GM18909 (cell line): ENCODE results near the gene TSHZ2.

ENCODE experiments used
- ATAC-seq: cut with Tn5 transposase; IDR thresholded peaks from one replicate; pipeline ENCODE4 v1.9.1; 2021; ENCODE audit warnings: mild to moderate bottlenecking; ENCODE audit not compliant: unreplicated experiment, poor library complexity

The TSHZ2 gene

DNA sequence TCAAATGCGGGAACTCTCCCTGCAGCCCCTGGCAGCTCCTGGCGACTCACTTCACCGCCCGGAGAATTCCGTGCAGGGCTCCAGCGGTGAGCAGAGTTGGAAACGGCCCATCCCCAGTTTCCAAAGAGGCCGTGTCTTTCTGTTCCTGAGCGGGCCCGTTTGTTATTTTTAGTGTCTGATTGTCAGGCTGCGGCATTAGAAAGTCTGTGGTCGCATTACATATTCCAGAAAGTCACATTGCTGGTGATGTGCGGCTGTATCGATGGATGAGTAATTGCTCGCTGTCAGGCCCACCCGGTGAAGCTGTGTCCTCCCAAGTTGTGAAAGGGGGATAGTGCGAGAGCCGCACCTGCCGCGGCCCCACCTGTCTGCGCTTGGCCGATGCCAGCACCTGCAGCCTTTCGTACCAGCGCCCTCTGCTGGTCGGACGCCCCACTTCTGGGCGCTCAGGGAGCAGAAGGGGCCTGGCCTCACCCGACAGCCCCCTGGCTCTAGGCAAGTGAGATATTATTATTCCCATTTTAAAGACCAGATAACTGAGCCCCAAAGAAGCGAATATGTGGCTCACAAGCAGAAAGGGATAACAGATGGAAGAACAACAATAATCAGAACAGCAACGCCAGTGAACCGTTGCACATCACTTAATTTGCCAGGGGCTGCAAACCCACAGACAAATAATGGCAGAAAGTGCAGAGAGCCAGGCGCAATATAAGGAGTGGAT is 244.9 kb downstream of the TSHZ2 start:
- peak; percentile 77 for ATAC-seq

- ATAC-seq, result no peak
Measured at GRCh38 chr20:53220482-53221307, 248.5 kb downstream of the TSHZ2 start.

- ATAC-seq, result no peak
Measured at GRCh38 chr20:53221731-53222130, 249.6 kb downstream of the TSHZ2 start.

GRCh38 chr20:53222416-53222815 is 250.3 kb downstream of the TSHZ2 start:
- ATAC-seq, result no peak

GRCh38 chr20:53222932-53223331 is 250.8 kb downstream of the TSHZ2 start:
- ATAC-seq, result no peak

DNA sequence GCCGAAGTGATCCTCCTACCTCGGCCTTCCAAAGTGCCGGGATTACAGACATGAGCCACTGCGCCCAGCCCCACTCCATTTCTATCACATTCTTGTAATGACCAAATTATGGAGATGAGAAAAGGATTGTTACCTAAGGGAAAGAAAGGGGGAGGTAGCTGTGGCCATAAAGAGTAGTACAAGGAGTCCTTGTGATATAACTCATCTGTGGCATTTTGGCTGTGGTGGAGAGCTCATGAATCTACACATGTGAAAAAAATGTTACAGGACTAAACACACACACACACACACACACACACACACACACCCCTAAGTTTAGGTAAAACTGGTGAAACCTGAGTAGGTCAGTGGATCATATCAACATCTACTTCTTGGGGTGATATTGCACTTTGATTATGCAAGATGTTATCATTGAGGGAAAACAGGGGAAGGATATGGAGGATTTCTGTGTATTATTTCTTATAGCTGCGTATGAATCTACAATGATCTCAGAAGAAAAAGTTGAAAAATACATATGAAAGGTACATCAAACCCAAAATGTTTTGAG is 251.5 kb downstream of the TSHZ2 start:
- ATAC-seq, result no peak

- no peak for ATAC-seq
Measured at GRCh38 chr20:53224851-53225250, 252.7 kb downstream of the TSHZ2 start.

DNA sequence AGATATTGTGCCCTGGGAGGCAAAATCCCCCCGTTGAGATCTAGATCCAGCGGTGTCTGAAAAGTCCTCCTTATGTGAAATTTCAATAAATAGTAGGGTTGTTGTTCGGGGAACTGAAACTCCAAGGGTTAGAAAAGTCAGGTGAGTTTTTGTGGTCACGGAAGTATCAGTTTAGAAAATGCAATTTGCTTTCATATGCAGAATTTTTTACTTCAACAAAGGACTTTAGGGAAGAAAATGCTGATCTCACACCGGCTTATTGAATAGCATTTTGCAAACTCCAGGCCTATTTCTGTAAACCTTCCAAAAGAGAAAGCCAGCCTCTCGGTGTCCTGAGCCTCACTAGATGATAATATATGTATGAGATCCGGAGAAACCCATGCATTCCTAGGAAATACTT is 254.7 kb downstream of the TSHZ2 start:
- ATAC-seq, result no peak

DNA sequence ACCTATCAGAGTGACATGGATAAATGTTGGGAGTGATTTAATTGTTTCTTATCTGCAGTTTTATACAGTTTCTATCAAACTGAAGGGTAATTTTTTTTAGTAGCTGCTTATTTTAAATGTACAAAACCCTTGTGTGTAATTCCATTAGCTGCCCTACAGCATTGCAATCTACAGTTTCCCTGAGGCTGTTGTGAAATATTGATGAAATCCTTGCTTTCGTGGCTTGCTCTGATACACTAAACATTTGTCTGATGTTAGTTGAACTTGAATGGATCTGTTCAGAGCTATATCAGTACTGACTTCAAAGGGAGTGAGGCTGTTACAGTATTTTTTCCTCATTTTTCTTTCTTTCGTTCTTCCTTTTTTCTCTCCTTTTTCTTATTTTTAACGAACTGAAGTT is 255.4 kb downstream of the TSHZ2 start:
- ATAC-seq, result no peak

DNA sequence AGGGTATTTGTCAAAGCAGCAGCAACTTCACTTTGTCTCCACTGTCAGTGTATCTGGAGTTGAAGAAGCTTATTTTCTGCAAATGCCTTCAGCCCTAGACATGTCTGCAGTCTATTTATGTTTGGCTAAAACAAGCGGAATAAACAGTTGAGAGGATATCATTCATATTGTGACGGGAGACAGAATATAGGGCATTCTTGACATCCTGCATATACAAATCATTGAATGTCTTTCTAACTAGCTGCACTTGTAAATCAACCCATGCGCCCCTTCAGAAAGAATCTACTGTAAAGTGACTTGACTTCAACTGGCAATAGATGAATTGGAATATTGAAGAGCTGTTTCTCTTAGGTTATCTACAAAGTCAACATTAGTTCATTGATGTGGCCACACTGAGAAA is 258.9 kb downstream of the TSHZ2 start:
- no peak for ATAC-seq

DNA sequence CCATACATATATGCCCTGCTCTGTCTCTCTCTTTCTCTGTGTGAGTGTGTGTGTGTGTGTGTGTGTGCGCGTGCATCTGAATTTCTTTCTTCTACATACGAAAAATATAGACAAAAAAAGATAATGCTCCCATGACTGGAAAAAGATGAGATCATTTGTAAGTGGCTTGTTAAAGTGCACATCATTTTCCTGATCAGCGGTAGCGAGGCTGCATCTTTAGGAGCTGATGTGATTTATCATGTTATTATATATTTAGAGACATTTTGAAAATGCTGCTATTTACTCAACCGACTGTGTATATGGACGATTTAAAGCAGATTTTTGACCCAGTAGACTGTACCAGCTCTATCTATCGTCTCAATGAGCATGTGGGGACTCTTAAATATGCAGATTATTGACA is 265.3 kb downstream of the TSHZ2 start:
- ATAC-seq, result no peak

DNA sequence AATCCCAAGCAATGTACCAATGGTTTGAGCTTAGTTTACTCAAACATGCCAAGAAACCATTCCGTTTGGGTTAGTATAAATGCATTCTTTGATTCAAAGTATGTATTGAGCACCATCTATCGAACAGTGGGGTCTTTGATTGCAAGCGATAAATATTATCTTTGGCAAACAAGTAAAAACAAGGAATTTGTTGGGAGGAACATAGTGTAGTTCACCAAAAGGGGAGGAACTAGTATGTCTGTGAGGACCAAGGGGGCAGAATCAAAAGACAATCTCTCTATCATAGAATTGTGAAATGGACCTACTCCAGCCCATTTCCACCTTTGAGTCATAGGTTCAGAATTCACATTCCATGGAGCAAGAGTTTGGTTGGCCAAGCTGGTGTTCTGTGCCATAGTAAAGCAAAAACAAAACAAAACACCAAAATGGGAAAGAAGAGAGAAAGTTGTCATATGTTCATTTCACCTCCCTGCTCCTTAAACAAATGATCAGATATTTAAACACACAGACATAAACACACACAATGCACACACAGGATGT is 266.0 kb downstream of the TSHZ2 start:
- ATAC-seq, result no peak

DNA sequence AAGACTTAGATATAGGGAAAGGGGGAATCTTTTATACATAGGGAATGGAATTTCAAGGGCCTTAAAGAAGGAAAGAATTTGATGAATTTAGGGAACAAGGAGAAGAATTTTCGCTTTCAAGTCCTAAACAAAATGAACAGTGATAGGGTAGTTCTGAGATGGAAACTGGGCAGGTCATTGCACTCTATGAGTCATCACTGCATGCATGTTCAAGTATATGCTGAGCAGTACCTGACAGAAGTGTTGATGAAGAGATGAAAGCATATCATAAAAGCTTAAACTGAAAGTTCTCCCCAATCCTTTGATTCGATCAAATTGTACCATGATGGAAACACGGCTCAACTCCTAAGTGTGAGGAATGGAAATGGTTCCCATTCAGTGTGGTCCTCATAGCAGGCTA is 271.0 kb downstream of the TSHZ2 start:
- ATAC-seq, result no peak

DNA sequence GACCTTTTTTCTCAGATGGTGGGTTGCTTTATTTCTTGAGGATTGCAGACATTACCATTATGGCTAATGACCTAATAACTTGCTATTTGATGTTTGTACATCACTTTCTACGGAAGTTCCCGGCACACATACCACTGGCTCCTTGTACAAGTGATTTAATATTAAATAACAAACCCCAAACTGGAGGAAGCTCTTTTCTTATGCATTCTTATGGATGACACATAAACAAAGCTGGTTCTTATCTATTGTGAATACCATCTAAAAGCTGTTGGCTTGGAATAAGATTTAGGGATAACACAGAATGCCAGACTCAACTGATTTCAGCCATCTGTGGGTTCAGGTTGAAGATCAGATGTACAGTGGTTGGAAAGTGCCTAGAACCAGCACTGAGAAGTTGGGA is 272.6 kb downstream of the TSHZ2 start:
- no peak for ATAC-seq

GRCh38 chr20:53245574-53245973 is 273.4 kb downstream of the TSHZ2 start:
- no peak for ATAC-seq

DNA sequence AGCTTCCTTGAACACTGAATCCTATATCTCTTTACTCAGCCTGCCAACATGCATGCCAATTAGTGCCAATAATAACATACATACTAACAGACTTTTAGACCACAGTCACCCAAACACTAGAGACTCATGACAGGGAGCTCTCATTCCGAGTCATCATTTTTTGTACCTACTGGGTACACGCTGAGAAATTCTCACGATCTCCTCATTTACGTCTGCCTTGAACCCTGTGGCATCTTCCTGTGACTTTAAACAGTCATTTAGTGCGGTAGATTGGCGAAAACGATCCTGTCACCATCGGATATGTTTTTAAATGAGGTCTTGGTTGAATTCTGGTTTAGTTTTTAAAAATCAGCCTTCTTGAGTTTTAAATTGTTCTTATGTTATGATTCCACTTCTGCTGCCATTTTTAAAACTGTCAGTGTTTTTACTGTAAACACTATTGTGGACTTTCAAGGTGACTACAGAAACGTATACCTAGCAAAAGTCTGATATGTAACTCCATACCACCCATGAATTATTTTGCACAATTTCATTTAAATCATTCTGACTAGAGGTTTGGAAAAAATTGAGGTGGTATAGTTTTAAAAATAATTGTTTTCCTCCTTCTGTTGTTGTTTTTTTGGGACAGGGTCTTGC is 275.4 kb downstream of the TSHZ2 start:
- no peak for ATAC-seq

DNA sequence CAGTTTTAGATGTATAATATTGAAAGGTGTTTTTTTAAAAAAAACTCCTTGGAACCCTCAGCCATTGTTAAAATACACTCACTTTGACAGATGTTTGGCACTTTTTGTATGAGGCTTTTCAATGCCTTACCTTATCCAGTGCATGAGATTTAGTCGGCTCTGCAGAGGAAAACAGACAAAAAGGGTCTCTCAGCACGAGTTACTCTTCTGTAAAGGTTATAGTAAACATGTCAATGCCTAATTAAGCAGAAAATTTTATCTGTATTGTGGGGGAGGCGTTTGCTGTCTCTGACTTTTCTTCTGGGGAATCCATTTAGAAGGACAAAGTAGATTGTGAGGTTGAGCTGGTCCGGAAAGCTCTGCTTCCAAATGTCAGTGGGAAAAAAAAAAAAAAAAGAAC is 278.3 kb downstream of the TSHZ2 start:
- ATAC-seq, result no peak

- no peak for ATAC-seq
Measured at GRCh38 chr20:53252002-53252401, 279.8 kb downstream of the TSHZ2 start.

GRCh38 chr20:53253668-53254067 is 281.5 kb downstream of the TSHZ2 start:
- no peak for ATAC-seq

DNA sequence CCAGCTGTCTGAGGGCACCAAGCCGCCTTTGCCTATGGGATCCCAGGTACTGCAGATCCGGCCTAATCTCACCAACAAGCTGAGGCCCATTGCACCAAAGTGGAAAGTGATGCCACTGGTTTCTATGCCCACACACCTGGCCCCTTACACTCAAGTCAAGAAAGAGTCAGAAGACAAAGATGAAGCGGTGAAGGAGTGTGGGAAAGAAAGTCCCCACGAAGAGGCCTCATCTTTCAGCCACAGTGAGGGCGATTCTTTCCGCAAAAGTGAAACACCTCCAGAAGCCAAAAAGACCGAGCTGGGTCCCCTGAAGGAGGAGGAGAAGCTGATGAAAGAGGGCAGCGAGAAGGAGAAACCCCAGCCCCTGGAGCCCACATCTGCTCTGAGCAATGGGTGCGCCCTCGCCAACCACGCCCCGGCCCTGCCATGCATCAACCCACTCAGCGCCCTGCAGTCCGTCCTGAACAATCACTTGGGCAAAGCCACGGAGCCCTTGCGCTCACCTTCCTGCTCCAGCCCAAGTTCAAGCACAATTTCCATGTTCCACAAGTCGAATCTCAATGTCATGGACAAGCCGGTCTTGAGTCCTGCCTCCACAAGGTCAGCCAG is 283.0 kb downstream of the TSHZ2 start:
- no peak for ATAC-seq
